Measurements from ENCODE around the gene S100A14. TPM values are rescaled to one million over a fixed set of nuclear protein-coding genes. Genes with fewer than 3 reads are reported as not detected.

The S100A14 gene
- polyA plus RNA-seq, 1 of the 3 experiments (the other 2 are of a cell fraction), result 0.15 TPM

- Histone ChIP-seq H3K4me3 (ENCODE audit: low read depth in 2 of 2, low read length in 1 of 2) (no peak overlapping the region), H3K79me2 (ENCODE audit: insufficient read depth) (peaks cover 26% of the 10 kb centered on the region), H3F3A (replicated peaks; ENCODE audit: insufficient read depth) (peaks cover 8% of the 10 kb centered on the region), H3K27me3 (ENCODE audit: insufficient read depth) (no peaks in the 10 kb centered on the region), H4K20me1 (ENCODE audit: insufficient read depth) (no peaks in the 10 kb centered on the region), H3K27ac (ENCODE audit: low read depth in 2 of 2, low read length in 1 of 2) (peak overlapping the region; percentile 95 to 99), H3K4me2 (peak overlapping the region; percentile 70), H2AFZ (ENCODE audit: low read depth) (no peak overlapping the region; the same call in 1 of the 2 replicates), H3K36me3 (replicated peaks in 1 of 2; ENCODE audit: control insufficient read depth in 1 of 2, insufficient read depth in 2 of 2, low read length in 1 of 2) (no peaks in the 10 kb centered on the region), H3K9me3 (no peaks in the 10 kb centered on the region), H3K9ac (peak overlapping the region; percentile 82), H3K9me2 (no peaks in the 10 kb centered on the region), H3K4me1 (ENCODE audit: control insufficient read depth in 1 of 2, insufficient read depth in 2 of 2, low read depth in 1 of 2, low read length in 1 of 2) (peaks cover 33 to 43% of the 10 kb centered on the region in 2 experiments)
- 32% methylated on average over 14 of the region's 16 CpGs for WGBS (ENCODE audit: low lambda C conversion rate)
- peak; percentile 73 for DNase-seq
- POLR2A ChIA-PET, result no interaction called here
- CTCF ChIA-PET, result interaction anchor here (1.0 to 7.2 kb wide), 5 partner anchors 33 to 214 kb away, joined by 4 to 81 read pairs (median 6); no protein-coding TSS in a partner anchor
- TF ChIP-seq EZH2phosphoT487 (IDR thresholded peaks at IDR 0.05; ENCODE audit: borderline replicate concordance, low read depth), result no peak
- no peak for TF ChIP-seq IRF3 (IDR thresholded peaks at IDR 0.05; ENCODE audit: low read depth, low read length)
- peak; percentile 86 for TF ChIP-seq NFIC (IDR thresholded peaks at IDR 0.05; ENCODE audit: borderline replicate concordance)
- TF ChIP-seq NRF1 (IDR thresholded peaks at IDR 0.05; ENCODE audit: low read depth, low read length), result no peak
- TF ChIP-seq ZBTB33 (IDR thresholded peaks at IDR 0.05; ENCODE audit: borderline replicate concordance, low read depth), result peak; percentile 77; the same call in 1 of the 2 replicates
- TF ChIP-seq RXRA (IDR thresholded peaks at IDR 0.05; ENCODE audit: borderline replicate concordance, low read depth), result peak; percentile 93; the same call in 1 of the 2 replicates
- no peak for TF ChIP-seq USF1 (IDR thresholded peaks at IDR 0.05; ENCODE audit: borderline replicate concordance, low read depth)
- TF ChIP-seq RAD21 (IDR thresholded peaks at IDR 0.05; ENCODE audit: low read length), result peak; percentile 6; the same call in 1 of the 2 replicates
- TF ChIP-seq FOXJ3 (CRISPR knock-in tag; IDR thresholded peaks at IDR 0.05), result no peak
- peak; percentile 100 for TF ChIP-seq FOSL2 (IDR thresholded peaks at IDR 0.05; ENCODE audit: borderline replicate concordance, low read depth)
- TF ChIP-seq GABPA (IDR thresholded peaks at IDR 0.05; ENCODE audit: low read depth), result peak; percentile 47
- peak; percentile 95 for TF ChIP-seq TEAD4 (IDR thresholded peaks at IDR 0.05; ENCODE audit: borderline replicate concordance, insufficient read depth)
- TF ChIP-seq PBX3 (IDR thresholded peaks at IDR 0.05), result peak; percentile 79
- TF ChIP-seq CTCF (IDR thresholded peaks at IDR 0.05), result no peak
- TF ChIP-seq REST (IDR thresholded peaks at IDR 0.05; ENCODE audit: low read depth, low read length), result 0 out of 2 replicates have a peak, but pooled peaks have one; percentile 44
- no peak for TF ChIP-seq MXI1 (IDR thresholded peaks at IDR 0.05; ENCODE audit: low read depth, low read length)
- TF ChIP-seq EP300 (IDR thresholded peaks at IDR 0.05; ENCODE audit: borderline replicate concordance in 1 of 2, low read depth in 1 of 2, low read length in 1 of 2), result peak; percentile 24 to 99; a peak in 2 of 4 replicates
- TF ChIP-seq ELF1 (IDR thresholded peaks at IDR 0.05), result peak; percentile 18; the same call in 1 of the 2 replicates
- TF ChIP-seq CHD2 (IDR thresholded peaks at IDR 0.05; ENCODE audit: low read length, partially characterized antibody), result peak; percentile 80
These were observed 49.4 kb downstream of the S100A14 start for GRCh38 chr1:153566414-153567371.

Measured in SK-N-SH (cell line).